ENCODE results near the gene SYVN1.

Gene SYVN1

DNA sequence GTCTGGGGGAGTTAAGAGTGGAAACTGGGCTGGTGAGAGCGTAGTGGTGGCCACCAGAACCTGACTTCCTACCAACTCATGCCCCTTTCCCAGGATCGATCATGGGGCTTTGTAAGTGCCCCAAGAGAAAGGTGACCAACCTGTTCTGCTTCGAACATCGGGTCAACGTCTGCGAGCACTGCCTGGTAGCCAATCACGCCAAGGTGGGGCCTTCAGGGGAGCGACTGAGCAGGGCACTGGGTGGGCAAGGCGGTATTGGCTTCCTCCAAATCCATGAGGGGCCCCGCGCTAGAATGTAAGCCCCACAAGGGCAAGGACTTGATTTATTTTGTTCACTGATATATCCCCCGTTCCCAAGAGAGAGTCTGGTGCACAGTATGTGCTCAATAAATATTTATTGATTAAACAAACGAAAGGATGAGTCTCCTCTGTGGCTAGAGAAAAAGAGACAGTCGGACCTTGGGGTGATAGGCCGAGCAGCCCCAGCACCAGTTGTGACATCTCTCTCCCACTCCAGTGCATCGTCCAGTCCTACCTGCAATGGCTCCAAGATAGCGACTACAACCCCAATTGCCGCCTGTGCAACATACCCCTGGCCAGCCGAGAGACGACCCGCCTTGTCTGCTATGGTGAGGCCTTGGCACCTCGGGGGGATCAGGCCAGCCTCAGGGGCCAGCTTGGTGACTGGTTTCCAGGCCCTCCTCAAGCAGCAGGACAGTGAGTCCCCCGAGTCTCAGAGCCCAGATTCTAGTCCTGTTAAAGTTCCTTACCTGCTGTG lies 49.5 kb downstream of the SYVN1 start:
- ATAC-seq (ENCODE audit: low read depth) (peak; percentile 6), DNase-seq (ENCODE audit: low spot score in 2 of 2) (no peak)
- Mint-ChIP-seq H3K27ac (peak overlapping the region; percentile 98), H3K9me3 (no peaks in the 10 kb centered on the region), H3K4me1 (peaks cover 16% of the 10 kb centered on the region), H3K36me3 (peaks cover 22% of the 10 kb centered on the region), H3K4me3 (peak overlapping the region; percentile 91), H3K27me3 (no peaks in the 10 kb centered on the region)

GRCh38 chr11:65083834-65084597 lies 50.3 kb downstream of the SYVN1 start, which contains the start of the genes CDCA5 and ZFPL1:
Gene CDCA5 (minus strand): TSS chr11:65084040. CDS start chr11:65083978, 62 bp downstream.
Gene ZFPL1 (plus strand): TSS chr11:65084222. CDS start chr11:65084699, 477 bp downstream.
- DNase-seq (ENCODE audit: low spot score in 2 of 2) (peak; percentile 96), ATAC-seq (ENCODE audit: low read depth) (peak; percentile 95)
- no peaks in the 10 kb centered on the region for H3K27me3 Mint-ChIP-seq
- peaks cover 20% of the 10 kb centered on the region for H3K36me3 Mint-ChIP-seq
- peak within 1 kb of the TSS; percentile 98 for H3K27ac Mint-ChIP-seq
- peak within 1 kb of the TSS; percentile 91 for H3K4me3 Mint-ChIP-seq
- no peaks in the 10 kb centered on the region for H3K9me3 Mint-ChIP-seq
- peaks cover 16% of the 10 kb centered on the region for H3K4me1 Mint-ChIP-seq

DNA sequence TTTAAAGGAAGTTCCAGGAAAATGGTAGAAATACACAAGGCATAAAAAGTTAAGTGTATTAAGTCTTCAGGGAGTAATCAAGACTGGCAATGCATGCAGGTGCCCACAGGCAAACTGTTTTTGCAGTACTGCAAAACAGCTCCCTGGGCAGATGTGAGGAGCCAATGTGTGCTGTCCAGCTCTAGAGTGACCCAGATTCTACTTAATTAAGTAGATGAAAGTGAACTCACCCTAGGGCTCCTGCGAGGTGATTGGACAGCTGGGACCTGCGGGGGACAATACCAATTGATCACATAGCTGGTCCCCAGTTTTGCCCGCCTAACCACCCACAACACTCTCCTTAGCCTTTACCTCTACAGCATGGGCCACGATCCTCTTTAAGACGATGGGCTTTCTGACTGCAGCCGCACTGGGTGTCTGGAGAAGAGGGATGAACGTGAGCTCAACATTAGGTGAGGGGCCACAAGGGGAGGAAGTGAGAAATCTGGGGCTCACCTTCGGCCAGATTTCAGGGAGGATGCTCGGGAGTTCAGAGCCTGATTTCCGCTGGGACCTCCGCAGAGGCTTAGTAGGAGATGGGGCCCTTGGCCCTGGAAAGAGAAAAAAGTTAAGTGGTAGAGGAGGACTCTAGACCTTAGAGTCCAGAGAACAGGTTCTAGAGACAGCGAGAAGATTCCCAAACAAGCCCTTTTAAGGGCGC lies 51.0 kb downstream of the SYVN1 start:
- ATAC-seq (ENCODE audit: low read depth) (no peak), DNase-seq (ENCODE audit: low spot score in 2 of 2) (no peak)
- H3K4me1 Mint-ChIP-seq, result peaks cover 22% of the 10 kb centered on the region
- H3K4me3 Mint-ChIP-seq, result peak overlapping the region; percentile 91
- peak overlapping the region; percentile 98 for H3K27ac Mint-ChIP-seq
- H3K36me3 Mint-ChIP-seq, result peaks cover 12% of the 10 kb centered on the region
- H3K27me3 Mint-ChIP-seq, result no peaks in the 10 kb centered on the region
- no peaks in the 10 kb centered on the region for H3K9me3 Mint-ChIP-seq

DNA sequence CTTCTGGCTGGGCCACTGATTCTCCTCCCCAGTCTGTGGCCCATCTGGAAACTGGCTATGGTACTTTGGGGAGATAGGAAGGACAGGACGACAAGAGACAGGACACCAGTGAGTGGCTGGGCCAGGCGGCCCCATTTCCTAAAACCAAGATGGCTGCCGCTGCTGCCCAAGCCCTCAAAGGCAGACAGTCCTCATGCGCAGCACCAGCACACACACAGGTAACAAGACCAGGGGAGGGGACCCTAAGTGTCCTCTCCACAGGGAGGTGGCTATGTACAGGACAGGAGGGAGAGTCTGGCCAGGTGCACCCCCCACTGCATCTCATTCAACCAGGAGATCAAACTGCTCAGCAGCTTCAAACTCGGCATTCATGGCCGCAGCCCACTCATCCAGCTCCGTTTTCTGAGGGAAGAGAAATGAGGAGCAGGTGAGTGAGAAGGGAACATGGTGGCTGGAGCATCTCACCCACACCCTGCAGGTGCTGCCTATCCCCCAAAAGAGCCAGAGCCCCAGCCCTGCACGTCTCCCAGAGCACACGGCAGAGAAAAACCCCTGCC lies 55.5 kb downstream of the SYVN1 start:
- H3K4me1 Mint-ChIP-seq, result peaks cover 17% of the 10 kb centered on the region
- no peak for DNase-seq (ENCODE audit: low spot score in 2 of 2)
- no peaks in the 10 kb centered on the region for H3K27me3 Mint-ChIP-seq
- no peaks in the 10 kb centered on the region for H3K36me3 Mint-ChIP-seq
- H3K9me3 Mint-ChIP-seq, result no peaks in the 10 kb centered on the region
- H3K27ac Mint-ChIP-seq, result peak overlapping the region; percentile 69
- H3K4me3 Mint-ChIP-seq, result no peak overlapping the region
- no peak for ATAC-seq (ENCODE audit: low read depth)

DNA sequence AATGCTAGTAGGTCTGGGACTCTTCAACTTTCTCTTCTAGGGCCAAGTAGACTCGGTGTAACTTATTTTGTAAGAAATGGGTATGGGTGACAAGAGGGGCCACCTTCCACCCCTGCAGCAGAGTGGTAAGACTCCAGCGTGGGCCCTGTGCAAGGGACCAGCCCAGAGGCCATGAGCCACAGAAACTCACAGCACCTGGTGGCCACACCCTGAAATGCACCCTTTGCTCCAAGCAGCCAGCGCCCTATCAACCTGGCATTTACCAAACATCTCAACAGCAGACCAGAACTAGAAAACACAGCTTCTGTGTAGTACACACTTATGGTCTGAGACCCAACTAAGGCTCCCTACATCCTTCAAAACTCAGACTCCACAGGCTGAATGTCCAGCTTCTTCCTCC lies 56.2 kb downstream of the SYVN1 start:
- ATAC-seq (ENCODE audit: low read depth) (peak; percentile 100), DNase-seq (ENCODE audit: low spot score in 2 of 2) (peak; percentile 66 to 67)
- Mint-ChIP-seq H3K36me3 (no peaks in the 10 kb centered on the region), H3K27me3 (no peaks in the 10 kb centered on the region), H3K4me3 (no peak overlapping the region), H3K4me1 (peaks cover 12% of the 10 kb centered on the region), H3K27ac (peak overlapping the region; percentile 69), H3K9me3 (no peaks in the 10 kb centered on the region)

DNA sequence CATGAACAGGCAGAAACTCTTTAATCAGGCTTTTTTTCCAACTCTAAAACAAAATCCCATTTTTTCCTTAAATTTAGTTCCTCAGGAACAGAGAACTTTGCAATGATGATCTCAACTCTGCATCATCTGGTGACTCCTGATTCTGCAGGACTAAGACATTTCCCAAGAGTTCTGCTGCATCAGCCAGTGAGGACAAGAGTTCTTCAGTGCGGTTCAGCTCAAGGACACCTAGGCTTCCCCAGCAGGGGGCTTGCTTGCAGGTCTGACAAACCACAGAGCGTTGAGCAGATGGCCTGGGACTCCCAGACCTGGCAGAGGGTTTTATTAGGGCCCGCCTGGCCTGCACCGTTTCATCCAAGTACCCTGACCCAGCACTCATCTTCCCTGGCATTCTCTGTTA lies 56.9 kb downstream of the SYVN1 start:
- ATAC-seq (ENCODE audit: low read depth), result no peak
- H3K9me3 Mint-ChIP-seq, result no peaks in the 10 kb centered on the region
- no peak overlapping the region for H3K4me3 Mint-ChIP-seq
- no peak overlapping the region for H3K27ac Mint-ChIP-seq
- H3K4me1 Mint-ChIP-seq, result peaks cover 9% of the 10 kb centered on the region
- H3K36me3 Mint-ChIP-seq, result no peaks in the 10 kb centered on the region
- DNase-seq (ENCODE audit: low spot score in 2 of 2), result no peak
- no peaks in the 10 kb centered on the region for H3K27me3 Mint-ChIP-seq

All from memory B cell (primary cell).